BLaER1 treated with 17β-estradiol and CSF1 and Interleukin-3, amounts not matched to agents 10 nM and 100 nM (cell line): ENCODE results near the gene GPNMB.

Experiments
- H3K27ac ChIP-seq, 11 experiments: shearing (Covaris generic); formaldehyde crosslinking; 2 replicates each; pipeline ENCODE4 v1.8.1; 2022
- H3K27me3 ChIP-seq, 11 experiments: shearing (Covaris generic); formaldehyde crosslinking; 2 replicates each; pipeline ENCODE4 v1.8.1; 2022
- H3K36me3 ChIP-seq, 11 experiments: shearing (Covaris generic); formaldehyde crosslinking; 2 replicates each; pipeline ENCODE4 v1.8.1; 2022
- H3K4me1 ChIP-seq, 10 experiments: shearing (Covaris generic); formaldehyde crosslinking; 2 replicates each; pipeline ENCODE4 v1.8.1; 2022
- H3K4me2 ChIP-seq, 11 experiments: shearing (Covaris generic); formaldehyde crosslinking; 2 replicates each; pipeline ENCODE4 v1.8.1; 2022
- H3K4me3 ChIP-seq, 10 experiments: shearing (Covaris generic); formaldehyde crosslinking; 2 replicates each; pipeline ENCODE4 v1.8.1; 2022
- H3K9ac ChIP-seq, 11 experiments: shearing (Covaris generic); formaldehyde crosslinking; 2 replicates each; pipeline ENCODE4 v1.8.1; 2022
- H3K9me3 ChIP-seq, 11 experiments: shearing (Covaris generic); formaldehyde crosslinking; replicated peaks in 1 of 11; 2 replicates each; pipeline ENCODE4 v1.8.1; 2022
- H4K20me1 ChIP-seq, 11 experiments: shearing (Covaris generic); formaldehyde crosslinking; 2 replicates each; pipeline ENCODE4 v1.8.1; 2022
- Cebpa-rat ChIP-seq, 11 experiments: shearing (Covaris generic); IDR thresholded peaks; 2 replicates each; pipeline ENCODE4 v1.8.1; 2022

Gene GPNMB

DNA sequence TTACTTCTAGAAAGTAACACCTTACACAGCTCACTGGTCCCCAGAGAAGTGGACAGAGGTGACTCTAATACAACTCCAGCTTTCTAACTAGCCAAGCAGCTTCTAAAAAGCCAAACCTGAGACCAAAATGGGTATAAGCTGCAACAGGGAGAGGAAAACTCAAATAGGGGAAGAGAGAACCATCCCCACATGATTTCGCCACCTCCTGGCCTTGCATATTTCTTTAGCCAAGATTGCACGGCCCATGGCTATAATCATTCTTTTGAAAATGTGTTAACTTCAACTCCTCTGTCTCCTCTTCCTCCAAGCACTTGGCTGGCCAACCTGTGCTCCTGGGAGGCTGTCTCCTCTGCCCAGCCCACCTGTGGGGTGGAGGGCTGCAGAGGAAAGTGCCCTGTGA is 36.1 kb upstream of the GPNMB start:
- Histone ChIP-seq H3K4me2 (peak overlapping the region in 2 of 11 experiments; percentile 7 to 65; a peak in 4 of 22 replicates), H3K4me1 (peaks cover 0 to 36% (median 0%) of the 10 kb centered on the region in 10 experiments; a peak in 8 of 20 replicates), H3K9ac (no peak overlapping the region), H3K9me3 (peaks cover 0 to 10% (median 8%) of the 10 kb centered on the region in 11 experiments; a peak in 12 of 22 replicates), H4K20me1 (no peaks in the 10 kb centered on the region), H3K27me3 (no peaks in the 10 kb centered on the region), H3K36me3 (peaks cover 0 to 11% (median 9%) of the 10 kb centered on the region in 11 experiments; a peak in 15 of 22 replicates), H3K4me3 (no peak overlapping the region), H3K27ac (no peak overlapping the region)
- no peak for TF ChIP-seq Cebpa-rat (IDR thresholded peaks at IDR 0.05)

DNA sequence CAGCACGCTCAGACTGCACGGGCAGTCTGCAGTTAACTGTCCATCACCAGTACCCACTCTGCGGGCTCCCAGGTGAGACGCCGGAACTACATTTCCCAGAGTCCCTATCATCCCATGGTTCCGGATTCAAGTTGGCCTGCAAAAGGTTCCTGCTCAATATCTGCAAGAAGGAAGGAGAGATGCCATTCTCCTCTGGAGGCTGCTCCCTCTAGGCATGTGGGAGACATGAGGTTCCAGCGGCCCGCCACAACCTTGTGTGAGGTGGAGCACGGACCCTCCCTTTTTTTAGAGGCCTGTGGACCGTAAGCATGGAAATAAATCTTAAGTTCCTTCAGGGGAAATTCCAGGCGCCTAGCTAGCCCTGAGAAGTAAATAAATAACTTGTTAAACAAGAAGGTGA is 35.0 kb upstream of the GPNMB start:
- no peaks in the 10 kb centered on the region for H4K20me1 ChIP-seq
- no peak overlapping the region for H3K4me2 ChIP-seq
- H3K27ac ChIP-seq = no peak overlapping the region

GRCh38 chr7:23212395-23212794 is 34.2 kb upstream of the GPNMB start:
- H4K20me1 ChIP-seq = no peaks in the 10 kb centered on the region

More for the DNA sequence above, 35.0 kb upstream of the GPNMB start:
- H3K4me1 ChIP-seq = peaks cover 0 to 46% (median 0%) of the 10 kb centered on the region in 10 experiments; a peak in 8 of 20 replicates
- H3K9me3 ChIP-seq = no peaks in the 10 kb centered on the region
- H3K9ac ChIP-seq = no peak overlapping the region
- peaks cover 0 to under 1% (median 0%) of the 10 kb centered on the region in 11 experiments; a peak in 1 of 22 replicates for H3K36me3 ChIP-seq
- TF ChIP-seq Cebpa-rat (IDR thresholded peaks at IDR 0.05) = no peak
- no peaks in the 10 kb centered on the region for H3K27me3 ChIP-seq
- H3K4me3 ChIP-seq = no peak overlapping the region

DNA sequence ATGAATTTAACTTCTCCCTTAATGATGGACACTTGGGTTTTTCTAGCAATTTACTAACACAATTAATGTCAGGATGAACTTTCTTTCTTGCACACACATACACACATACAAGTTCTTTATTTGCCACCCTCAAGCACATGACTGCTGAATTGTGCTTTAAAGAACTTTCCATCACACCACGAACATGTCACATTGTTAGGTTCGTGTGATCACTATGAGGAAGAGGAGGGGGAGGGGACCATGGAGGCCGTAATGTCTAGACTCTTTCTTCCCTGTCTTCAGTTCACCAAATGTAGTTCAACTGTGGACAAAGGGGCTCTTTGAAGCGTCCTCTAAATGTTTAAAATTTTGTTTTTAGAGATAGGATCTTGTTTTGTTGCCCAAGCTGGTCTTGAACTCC is 33.7 kb upstream of the GPNMB start:
- TF ChIP-seq Cebpa-rat (IDR thresholded peaks at IDR 0.05) = no peak
- Histone ChIP-seq H3K9me3 (no peaks in the 10 kb centered on the region), H3K9ac (no peak overlapping the region)

More at GRCh38 chr7:23212395-23212794, 34.2 kb upstream of the GPNMB start:
- Histone ChIP-seq H3K4me3 (no peak overlapping the region), H3K9ac (no peak overlapping the region), H3K27me3 (no peaks in the 10 kb centered on the region), H3K4me1 (peaks cover 0 to 51% (median 0%) of the 10 kb centered on the region in 10 experiments; a peak in 8 of 20 replicates), H3K36me3 (no peaks in the 10 kb centered on the region), H3K9me3 (no peaks in the 10 kb centered on the region), H3K4me2 (peak overlapping the region in 1 of 11 experiments; percentile 48; a peak in 1 of 22 replicates), H3K27ac (no peak overlapping the region; a peak in 1 of 22 replicates)
- no peak for TF ChIP-seq Cebpa-rat (IDR thresholded peaks at IDR 0.05)

GRCh38 chr7:23213755-23214154 is 32.8 kb upstream of the GPNMB start:
- no peak overlapping the region for H3K4me3 ChIP-seq
- no peak overlapping the region for H3K4me2 ChIP-seq

More for the DNA sequence above, 33.7 kb upstream of the GPNMB start:
- Histone ChIP-seq H3K4me3 (no peak overlapping the region), H3K27me3 (no peaks in the 10 kb centered on the region), H3K27ac (no peak overlapping the region; a peak in 1 of 22 replicates), H4K20me1 (no peaks in the 10 kb centered on the region), H3K4me1 (peaks cover 0 to 50% (median 0%) of the 10 kb centered on the region in 10 experiments; a peak in 8 of 20 replicates), H3K36me3 (no peaks in the 10 kb centered on the region), H3K4me2 (peak overlapping the region in 1 of 11 experiments; percentile 48; a peak in 1 of 22 replicates)

DNA sequence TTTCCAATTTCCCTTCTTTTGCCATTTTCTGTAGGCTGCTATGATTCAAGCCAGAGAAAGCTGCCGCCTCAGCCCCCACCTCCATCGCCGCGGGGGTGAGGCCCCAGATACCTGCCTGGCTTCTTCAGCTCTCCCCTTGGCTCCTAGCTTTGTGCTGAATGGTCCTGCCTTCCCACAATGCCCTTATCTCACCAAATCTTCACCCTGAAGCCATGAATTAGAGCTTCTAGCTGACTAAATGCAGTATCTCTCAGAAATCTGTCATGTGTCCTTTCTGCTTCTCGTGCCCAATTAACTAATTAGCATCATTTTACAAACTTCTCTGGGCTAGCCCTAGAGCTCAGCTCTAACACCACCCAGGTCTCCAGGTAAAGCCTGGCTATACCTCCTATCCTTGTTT is 32.2 kb upstream of the GPNMB start:
- Histone ChIP-seq H3K27me3 (no peaks in the 10 kb centered on the region), H3K4me2 (no peak overlapping the region), H3K9me3 (no peaks in the 10 kb centered on the region), H3K4me1 (peaks cover 0 to 39% (median 0%) of the 10 kb centered on the region in 10 experiments; a peak in 4 of 20 replicates), H3K4me3 (no peak overlapping the region), H3K27ac (no peak overlapping the region; a peak in 1 of 22 replicates), H4K20me1 (no peaks in the 10 kb centered on the region), H3K9ac (no peak overlapping the region), H3K36me3 (no peaks in the 10 kb centered on the region)
- TF ChIP-seq Cebpa-rat (IDR thresholded peaks at IDR 0.05) = no peak

More at GRCh38 chr7:23213755-23214154, 32.8 kb upstream of the GPNMB start:
- no peaks in the 10 kb centered on the region for H4K20me1 ChIP-seq
- no peaks in the 10 kb centered on the region for H3K36me3 ChIP-seq
- H3K27ac ChIP-seq = no peak overlapping the region
- TF ChIP-seq Cebpa-rat (IDR thresholded peaks at IDR 0.05) = no peak
- H3K9me3 ChIP-seq = no peaks in the 10 kb centered on the region
- H3K27me3 ChIP-seq = no peaks in the 10 kb centered on the region
- no peak overlapping the region for H3K9ac ChIP-seq
- peaks cover 0 to 41% (median 0%) of the 10 kb centered on the region in 10 experiments; a peak in 4 of 20 replicates for H3K4me1 ChIP-seq

- Histone ChIP-seq H3K4me1 (peaks cover 0 to 39% (median 0%) of the 10 kb centered on the region in 10 experiments; a peak in 4 of 20 replicates), H3K27ac (no peak overlapping the region; a peak in 1 of 22 replicates), H3K36me3 (no peaks in the 10 kb centered on the region), H3K9ac (no peak overlapping the region), H3K27me3 (no peaks in the 10 kb centered on the region), H3K4me3 (no peak overlapping the region), H3K4me2 (no peak overlapping the region), H4K20me1 (no peaks in the 10 kb centered on the region), H3K9me3 (no peaks in the 10 kb centered on the region)
- no peak for TF ChIP-seq Cebpa-rat (IDR thresholded peaks at IDR 0.05)
Measured at GRCh38 chr7:23214938-23215337, 31.6 kb upstream of the GPNMB start.

DNA sequence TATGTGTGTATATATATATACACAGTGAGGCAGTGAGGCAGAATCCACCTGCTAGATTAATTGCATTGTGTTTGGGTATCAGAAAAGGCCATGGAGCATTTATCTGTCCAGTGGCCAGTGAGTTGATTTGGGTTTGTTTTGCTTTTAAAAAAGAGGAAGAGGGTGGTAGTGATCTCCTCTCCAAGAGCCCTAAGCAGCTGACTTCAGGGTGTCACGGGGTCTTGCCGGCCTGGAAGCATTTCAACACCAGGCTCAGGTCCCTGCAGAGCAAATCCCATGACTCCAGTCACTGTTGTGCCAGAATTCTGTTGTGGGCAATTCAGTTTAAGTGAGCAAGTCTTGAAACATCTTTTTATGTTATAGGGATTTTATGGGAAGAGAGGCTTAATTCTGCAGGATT is 30.6 kb upstream of the GPNMB start:
- H3K27me3 ChIP-seq = no peaks in the 10 kb centered on the region
- H3K4me2 ChIP-seq = peak overlapping the region in 2 of 11 experiments; percentile 1 to 54; a peak in 2 of 22 replicates
- no peaks in the 10 kb centered on the region for H3K36me3 ChIP-seq
- H3K9ac ChIP-seq = no peak overlapping the region
- no peak for TF ChIP-seq Cebpa-rat (IDR thresholded peaks at IDR 0.05)
- no peaks in the 10 kb centered on the region for H4K20me1 ChIP-seq
- peaks cover 0 to 30% (median 0%) of the 10 kb centered on the region in 10 experiments; a peak in 3 of 20 replicates for H3K4me1 ChIP-seq
- no peak overlapping the region for H3K4me3 ChIP-seq
- H3K9me3 ChIP-seq = no peaks in the 10 kb centered on the region
- H3K27ac ChIP-seq = peak overlapping the region in 2 of 11 experiments; percentile 29 to 73; a peak in 2 of 22 replicates

DNA sequence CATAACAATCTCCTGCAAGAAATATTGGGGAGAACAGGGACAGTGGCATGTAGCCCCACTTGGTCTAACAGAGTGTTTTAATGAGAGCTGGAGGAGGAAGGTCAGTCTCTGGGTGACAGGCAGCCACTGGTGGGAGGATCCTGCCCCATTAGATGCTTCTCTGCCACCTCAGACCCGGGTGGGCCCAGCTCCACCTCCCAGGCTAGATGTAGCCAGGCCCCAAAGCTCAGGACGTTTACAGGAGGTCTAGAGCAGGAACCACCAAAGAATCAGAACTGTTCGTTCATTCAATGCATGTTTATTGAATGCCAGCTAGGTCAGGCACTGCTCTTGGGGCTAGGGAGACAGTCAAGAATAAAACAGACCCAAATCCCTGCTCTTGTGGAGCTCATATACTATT is 28.4 kb upstream of the GPNMB start:
- Histone ChIP-seq H3K4me2 (no peak overlapping the region), H3K27me3 (no peaks in the 10 kb centered on the region), H3K4me3 (no peak overlapping the region), H3K4me1 (peaks cover 0 to 18% (median 0%) of the 10 kb centered on the region in 10 experiments; a peak in 3 of 20 replicates), H3K27ac (no peak overlapping the region), H3K9me3 (no peaks in the 10 kb centered on the region; a peak in 1 of 22 replicates), H3K9ac (no peak overlapping the region), H3K36me3 (no peaks in the 10 kb centered on the region), H4K20me1 (no peaks in the 10 kb centered on the region)
- no peak for TF ChIP-seq Cebpa-rat (IDR thresholded peaks at IDR 0.05)
